GM18951 (cell line): ENCODE results near the gene FAM98B.

Experiments used
- POLR2A ChIP-seq: IDR thresholded peaks from 4 replicates; pipeline ENCODE4 v1.6.1; 2011; ENCODE audit warnings: mild to moderate bottlenecking; ENCODE audit not compliant: insufficient read length, insufficient read depth; ENCODE audit errors: extremely low read depth
- in situ Hi-C: fragments of 300-500 bp; cut with MboI; formaldehyde crosslinking; loops from one replicate; pipeline ENCODE4 v1.12.0; 2022; ENCODE audit warnings: low sequenced_read_pairs, mixed read lengths, inconsistent platforms; ENCODE audit not compliant: unreplicated experiment

The FAM98B gene

DNA sequence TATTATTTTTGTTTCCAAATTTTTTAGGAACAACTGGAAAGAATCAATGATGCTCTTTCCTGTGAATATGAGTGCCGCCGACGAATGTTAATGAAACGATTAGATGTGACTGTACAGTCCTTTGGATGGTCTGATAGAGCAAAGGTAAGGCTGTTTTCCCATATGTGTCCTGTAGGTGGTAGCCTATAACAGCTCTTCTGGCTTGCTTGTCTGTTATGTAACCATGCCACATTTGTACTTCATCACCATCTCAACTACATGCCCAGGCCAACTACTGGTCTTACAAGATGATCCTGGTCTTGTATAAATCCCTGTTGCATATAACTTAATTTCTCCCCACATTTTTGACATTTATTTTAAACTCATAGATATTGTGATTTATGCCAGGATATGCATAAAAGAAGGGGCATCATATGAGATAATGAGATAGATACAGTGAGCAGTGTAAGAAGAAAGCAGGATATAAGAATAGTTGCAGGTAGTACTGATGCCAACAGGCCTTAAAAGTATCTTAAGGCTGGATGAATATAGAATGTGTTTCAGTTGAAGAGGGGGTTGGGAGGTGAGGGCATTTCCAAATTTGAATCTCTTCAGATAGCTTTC lies 20.3 kb downstream of the FAM98B start:
- in situ Hi-C loops, result loop anchor here (10.0 kb wide), 1 partner anchor 221 kb away; no protein-coding TSS in a partner anchor
- no peak for TF ChIP-seq POLR2A

DNA sequence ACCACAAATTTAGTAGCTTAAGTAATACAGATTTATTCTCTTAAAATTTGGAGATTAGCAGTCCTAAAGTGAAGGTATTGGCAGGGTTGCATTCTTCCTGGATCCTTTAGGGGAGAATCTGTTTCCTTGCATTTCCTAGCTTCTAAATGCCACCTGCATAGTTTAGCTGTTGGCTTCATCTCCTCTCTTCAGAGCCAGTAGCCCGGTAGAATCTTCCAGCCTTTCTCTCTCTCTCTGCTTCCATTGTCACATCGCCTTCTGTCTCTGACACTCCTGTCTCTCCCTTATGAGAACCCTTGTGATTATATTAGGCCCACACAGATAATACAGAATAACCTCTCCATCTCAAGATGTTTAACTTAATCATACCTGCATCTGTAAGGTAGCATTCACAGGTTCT lies 21.4 kb downstream of the FAM98B start:
- TF ChIP-seq POLR2A, result no peak
- in situ Hi-C loops, result loop anchor here (10.0 kb wide), 1 partner anchor 219 kb away; no protein-coding TSS in a partner anchor

DNA sequence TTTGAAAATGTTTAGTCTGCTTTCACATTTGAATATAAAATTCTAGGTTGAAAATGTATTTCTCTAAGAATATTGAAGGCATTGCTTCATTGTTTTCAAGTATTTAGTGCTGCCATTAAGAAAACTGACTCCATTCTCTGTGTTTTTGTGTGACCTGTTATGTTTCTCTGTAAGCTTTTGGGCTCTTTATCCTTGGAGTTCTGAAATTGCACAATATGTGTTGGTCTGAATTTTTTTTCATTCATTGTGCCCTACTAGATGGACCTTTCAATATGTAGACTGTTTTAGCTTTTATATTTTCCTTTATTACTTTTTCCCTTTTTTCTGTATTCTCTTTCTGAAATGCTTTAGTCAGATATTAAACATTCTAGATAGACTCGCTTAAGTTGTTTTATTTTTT lies 22.2 kb downstream of the FAM98B start:
- in situ Hi-C loops, result loop anchor here (10.0 kb wide), 1 partner anchor 219 kb away; no protein-coding TSS in a partner anchor

DNA sequence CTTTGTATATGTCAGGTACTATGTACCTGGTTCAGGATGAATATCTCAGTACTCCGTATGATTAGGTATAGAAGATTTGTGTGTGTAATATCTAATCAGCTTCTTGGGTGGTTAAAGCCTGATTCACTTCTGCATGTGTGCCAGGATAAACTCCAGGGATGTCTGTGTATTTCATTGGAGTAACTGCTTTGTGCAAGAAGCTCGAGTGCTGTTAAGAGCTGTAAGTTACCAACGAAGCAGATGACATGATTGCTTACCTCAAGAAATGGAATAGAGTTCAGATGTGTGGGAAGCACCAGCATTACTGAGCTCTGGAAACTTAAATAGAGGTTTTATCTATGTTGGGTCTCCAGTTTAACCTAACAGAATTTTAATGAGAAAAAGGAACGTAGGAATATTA lies 23.7 kb downstream of the FAM98B start:
- in situ Hi-C loops, result loop anchor here (10.0 kb wide), 1 partner anchor 217 kb away; no protein-coding TSS in a partner anchor
- no peak for TF ChIP-seq POLR2A

More for the DNA sequence above, 22.2 kb downstream of the FAM98B start:
- no peak for TF ChIP-seq POLR2A

DNA sequence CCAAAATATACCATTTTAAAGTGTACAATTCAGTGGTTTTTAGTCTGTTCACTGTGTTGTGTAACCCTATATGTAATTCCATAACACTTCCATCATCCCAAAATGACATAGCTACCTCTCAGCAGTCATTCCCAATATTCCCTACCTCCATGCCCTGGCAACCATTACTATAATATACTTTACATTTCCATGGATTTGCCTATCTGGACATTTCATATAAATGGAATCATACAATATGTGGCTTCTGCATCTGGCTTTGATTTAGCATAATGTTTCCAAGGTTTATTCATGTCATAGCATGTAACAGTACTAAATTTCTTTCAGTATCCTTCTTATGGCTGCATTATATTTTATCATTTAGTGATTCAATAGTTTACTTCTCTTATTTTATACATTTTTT lies 25.3 kb downstream of the FAM98B start:
- in situ Hi-C loops, result loop anchor here (10.0 kb wide), 1 partner anchor 216 kb away; no protein-coding TSS in a partner anchor
- no peak for TF ChIP-seq POLR2A

DNA sequence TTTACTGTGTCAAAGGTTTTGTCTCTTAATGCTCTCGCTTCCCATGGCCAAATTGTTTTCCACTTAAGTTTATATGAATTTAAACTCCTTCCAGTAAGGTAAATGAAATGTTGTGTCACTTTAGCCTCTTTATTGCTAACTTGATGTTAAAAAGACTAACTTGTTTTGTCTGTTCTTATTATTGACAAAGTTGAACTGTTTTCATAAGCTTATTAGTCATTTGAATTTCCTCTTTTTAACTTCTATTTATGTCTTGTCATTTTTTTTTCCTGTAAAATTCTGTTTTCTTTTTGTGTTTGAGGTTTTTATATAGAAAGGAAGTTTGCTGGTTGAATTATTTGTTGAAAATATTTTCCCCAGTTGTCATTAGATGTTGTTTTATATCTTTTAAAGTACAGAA lies 25.8 kb downstream of the FAM98B start:
- in situ Hi-C loops, result loop anchor here (10.0 kb wide), 1 partner anchor 215 kb away; no protein-coding TSS in a partner anchor
- no peak for TF ChIP-seq POLR2A

DNA sequence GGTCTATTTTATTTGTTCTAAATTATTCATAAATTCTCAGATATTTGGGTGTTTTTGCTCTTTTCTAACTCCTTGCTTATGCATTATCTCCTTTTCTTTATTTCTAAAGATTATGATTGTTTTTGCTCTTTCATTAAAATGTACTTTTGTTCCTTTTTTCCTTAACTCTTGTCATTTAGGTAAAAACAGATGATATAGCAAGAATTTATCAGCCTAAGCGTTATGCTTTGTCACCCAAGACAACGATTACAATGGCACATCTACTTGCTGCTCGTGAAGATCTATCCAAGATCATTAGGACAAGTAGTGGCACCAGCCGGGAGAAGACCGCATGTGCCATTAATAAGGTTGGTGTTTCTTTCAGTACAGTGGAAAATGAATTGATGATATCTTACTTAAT lies 27.2 kb downstream of the FAM98B start:
- in situ Hi-C loops, result no loop called here
- no peak for TF ChIP-seq POLR2A

DNA sequence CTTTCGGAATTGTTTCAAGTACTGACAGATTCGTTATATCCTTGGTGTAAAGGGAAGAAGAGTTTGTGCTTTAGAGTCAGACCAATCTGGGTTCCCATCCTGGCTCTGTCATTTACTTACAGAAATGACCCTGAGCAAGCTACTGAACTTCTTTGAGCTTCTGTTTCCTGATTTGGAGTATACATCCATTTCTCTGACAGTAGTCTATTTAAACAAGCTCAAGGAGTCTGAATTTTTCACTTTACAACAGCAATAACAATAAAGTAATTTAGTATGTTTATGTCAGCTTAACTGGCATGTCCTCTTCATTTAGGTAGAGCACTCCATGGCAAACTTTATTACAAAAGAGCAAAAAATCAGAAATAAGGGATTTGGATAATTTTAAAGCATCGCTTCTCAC lies 27.8 kb downstream of the FAM98B start:
- no peak for TF ChIP-seq POLR2A
- in situ Hi-C loops, result no loop called here

DNA sequence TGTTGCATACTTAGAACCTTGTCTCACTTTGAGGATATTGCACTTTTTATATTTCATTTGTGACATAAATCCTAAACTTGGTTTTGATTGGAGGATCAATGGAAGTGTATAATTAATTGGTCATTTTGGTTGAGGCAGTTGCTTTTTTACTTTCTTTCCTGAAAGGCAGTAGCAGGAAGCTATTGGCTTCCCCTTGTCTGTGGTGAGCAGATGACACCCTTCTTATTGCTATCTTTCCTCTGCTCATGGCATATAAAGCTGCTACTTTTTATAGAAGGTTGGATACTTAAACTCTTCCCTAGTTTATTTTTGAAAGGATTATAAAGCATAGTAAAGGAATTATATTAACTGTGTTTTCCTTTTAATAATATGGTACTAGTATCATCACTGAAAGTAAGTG lies 28.6 kb downstream of the FAM98B start:
- in situ Hi-C loops, result no loop called here
- TF ChIP-seq POLR2A, result no peak

DNA sequence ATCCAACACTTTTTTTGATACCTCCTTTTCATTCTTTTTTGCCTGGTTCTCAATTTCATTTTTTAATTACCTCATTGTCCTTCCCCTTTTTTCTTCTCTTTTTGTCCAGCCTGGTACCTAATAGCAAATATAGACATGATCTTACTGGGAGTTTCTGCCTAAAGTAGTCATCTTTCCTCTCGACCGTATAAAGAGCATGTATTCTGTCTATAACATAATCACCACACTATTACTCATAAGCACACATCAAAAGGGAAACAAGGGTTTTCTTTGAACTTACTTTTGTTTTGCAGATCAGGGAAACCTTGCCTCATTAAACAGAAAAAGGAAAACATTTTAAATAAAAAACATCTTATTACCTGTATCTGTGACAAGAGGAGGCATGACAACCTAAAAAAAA lies 33.0 kb downstream of the FAM98B start:
- in situ Hi-C loops, result no loop called here
- TF ChIP-seq POLR2A, result no peak

DNA sequence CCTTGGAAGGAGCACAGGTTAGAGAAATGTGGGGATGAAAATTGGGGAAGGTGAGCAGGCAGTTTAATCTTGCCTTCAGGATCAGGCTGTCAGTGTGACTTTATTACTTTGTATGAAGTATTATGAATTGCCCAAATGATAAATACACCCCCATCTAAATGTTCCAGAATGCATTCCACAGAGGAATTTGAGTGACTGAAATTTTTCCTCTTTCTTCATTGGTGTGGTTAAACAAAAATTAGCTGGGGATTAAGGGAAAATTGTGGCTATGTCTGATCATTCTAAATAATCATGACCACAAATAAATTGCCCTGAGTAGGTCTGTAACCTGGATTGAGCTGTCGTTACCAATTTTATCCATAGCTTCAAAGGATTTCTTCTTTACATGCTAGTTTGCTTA lies 33.5 kb downstream of the FAM98B start:
- in situ Hi-C loops, result no loop called here

DNA sequence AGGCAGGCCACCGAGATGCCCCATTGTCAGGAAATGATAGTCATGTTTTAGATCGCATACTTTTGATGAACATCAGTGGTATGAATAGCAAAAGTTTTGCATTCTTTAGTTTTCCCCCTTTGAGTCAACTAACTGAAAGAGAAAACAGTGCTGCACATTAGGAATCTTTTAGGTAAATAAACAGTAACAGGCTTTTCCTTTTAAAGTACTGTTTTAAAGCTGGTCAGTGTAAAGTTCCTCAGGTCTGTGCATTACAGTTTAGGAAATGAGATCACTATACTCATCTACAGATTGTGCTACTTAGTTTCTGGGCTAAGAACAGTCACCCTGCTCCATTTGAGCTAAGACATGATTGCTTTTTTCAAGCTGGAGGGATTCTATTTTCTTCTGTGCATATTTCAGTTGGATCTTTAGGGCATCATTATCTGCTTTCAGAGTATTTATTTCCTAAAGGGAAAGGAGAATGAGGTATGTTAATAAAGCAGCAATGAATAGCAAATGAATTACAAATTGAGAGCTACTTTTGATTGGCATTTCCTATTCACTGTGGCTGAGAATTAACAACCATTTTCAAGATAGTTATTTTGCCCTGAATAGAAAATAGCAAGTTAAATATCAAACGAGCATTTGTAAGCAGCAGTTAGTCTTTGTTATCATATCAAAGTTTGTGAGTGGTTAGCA lies 36.5 kb downstream of the FAM98B start:
- in situ Hi-C loops, result no loop called here
- TF ChIP-seq POLR2A, result no peak

More for the DNA sequence above, 33.5 kb downstream of the FAM98B start:
- TF ChIP-seq POLR2A, result no peak

DNA sequence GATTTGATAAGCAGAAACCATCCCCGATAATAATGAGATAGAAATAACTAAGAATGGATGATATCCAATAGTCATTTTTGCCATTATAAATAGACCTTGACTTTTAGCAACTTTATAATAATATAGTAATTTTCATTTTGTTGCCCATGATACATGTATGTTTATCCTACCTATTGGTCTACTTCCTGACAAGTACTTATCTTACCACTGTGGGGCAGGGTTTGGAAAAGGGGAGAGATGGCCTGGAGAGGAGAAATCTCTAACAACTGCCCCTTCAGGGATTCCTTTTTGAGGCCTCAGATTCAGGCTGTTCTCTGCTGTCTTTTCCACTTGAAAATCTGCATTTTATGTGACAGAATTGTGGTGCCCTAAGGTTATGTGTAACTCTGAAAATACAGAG lies 42.2 kb downstream of the FAM98B start:
- in situ Hi-C loops, result no loop called here
- no peak for TF ChIP-seq POLR2A

DNA sequence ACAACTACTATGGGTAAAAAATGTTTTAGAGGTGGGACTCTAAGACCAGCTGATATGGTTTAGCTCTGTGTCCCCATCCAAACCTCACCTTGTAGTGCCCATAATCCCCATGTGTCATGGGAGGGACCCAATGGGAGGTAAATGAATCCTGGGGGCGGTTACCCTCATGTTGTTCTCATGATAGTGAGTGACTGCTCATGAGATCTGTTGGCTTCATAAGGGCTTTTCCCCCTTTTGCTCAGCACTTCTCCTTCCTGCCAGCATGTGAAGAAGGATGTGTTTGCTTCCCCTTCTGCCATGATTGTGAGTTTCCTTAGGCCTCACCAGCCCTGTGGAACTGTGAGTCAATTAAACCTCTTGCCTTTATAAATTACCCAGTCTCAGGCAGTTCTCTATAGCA lies 45.7 kb downstream of the FAM98B start:
- no peak for TF ChIP-seq POLR2A
- in situ Hi-C loops, result no loop called here
